ENCODE measurements around the gene PERP.

DNA sequence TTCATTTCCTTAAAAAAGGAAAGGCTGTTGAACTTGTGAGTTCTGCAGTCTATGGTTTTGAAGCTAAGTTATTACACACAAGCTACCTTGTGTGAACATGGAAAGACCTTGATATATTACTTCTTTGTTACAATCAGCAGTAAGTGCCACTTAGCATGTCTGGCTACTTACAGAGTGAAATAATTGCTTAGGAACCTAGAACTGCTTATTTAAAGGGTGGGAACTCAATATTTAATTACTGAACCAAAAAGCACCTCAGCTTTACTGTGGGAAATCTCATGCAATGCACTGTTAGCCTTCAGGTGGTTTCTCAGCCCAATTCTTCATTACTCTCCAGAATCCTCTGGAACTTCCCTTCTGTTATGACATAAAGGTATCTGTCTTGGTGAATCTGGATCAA, 17.9 kb downstream of the PERP start:
- TF ChIP-seq POLR2A (IDR thresholded peaks at IDR 0.05; ENCODE audit: low read length) (no peak), GATA1 (IDR thresholded peaks at IDR 0.05; ENCODE audit: low read depth, low read length) (no peak)

All from erythroblast (primary cell).